ENCODE results near the gene CHAMP1. TPM values are rescaled to one million over a fixed set of nuclear protein-coding genes. Genes with fewer than 3 reads are reported as not detected.

The CHAMP1 gene, protein sequence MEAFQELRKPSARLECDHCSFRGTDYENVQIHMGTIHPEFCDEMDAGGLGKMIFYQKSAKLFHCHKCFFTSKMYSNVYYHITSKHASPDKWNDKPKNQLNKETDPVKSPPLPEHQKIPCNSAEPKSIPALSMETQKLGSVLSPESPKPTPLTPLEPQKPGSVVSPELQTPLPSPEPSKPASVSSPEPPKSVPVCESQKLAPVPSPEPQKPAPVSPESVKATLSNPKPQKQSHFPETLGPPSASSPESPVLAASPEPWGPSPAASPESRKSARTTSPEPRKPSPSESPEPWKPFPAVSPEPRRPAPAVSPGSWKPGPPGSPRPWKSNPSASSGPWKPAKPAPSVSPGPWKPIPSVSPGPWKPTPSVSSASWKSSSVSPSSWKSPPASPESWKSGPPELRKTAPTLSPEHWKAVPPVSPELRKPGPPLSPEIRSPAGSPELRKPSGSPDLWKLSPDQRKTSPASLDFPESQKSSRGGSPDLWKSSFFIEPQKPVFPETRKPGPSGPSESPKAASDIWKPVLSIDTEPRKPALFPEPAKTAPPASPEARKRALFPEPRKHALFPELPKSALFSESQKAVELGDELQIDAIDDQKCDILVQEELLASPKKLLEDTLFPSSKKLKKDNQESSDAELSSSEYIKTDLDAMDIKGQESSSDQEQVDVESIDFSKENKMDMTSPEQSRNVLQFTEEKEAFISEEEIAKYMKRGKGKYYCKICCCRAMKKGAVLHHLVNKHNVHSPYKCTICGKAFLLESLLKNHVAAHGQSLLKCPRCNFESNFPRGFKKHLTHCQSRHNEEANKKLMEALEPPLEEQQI
- total RNA-seq = 8.1 and 9.4 TPM in 2 replicates

- peak; percentile 95 to 96 for DNase-seq (ENCODE audit: low read depth in 2 of 2)
Measured at GRCh38 chr13:114314074-114314912, at the start of gene CHAMP1. TSS of gene CHAMP1 (plus strand) at chr13:114314503. CDS start at chr13:114323843, 9,340 bp downstream.

- no peak for DNase-seq (ENCODE audit: low read depth in 2 of 2)
Measured at GRCh38 chr13:114264886-114265611, 49.3 kb upstream of the CHAMP1 start.

DNA sequence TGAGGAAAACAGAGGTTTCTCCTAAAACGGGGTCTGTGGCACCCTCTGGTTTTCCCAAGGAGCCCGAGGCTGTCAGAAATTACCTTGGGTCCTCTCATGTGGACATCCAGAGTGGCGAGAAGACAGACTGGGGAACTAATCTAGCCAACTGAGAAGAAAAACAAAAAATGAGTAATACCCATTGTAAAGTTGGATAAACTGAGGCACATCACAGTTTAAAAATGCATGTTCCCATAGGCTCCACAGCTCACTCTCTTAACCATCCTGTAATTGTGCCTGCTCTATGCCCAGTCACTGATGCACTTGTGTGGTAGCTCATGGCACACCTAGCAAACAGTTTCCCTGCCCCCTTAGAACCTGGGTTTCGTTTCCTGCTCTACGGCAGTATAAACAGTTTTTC is 48.1 kb upstream of the CHAMP1 start:
- DNase-seq (ENCODE audit: low read depth in 2 of 2) = no peak

DNA sequence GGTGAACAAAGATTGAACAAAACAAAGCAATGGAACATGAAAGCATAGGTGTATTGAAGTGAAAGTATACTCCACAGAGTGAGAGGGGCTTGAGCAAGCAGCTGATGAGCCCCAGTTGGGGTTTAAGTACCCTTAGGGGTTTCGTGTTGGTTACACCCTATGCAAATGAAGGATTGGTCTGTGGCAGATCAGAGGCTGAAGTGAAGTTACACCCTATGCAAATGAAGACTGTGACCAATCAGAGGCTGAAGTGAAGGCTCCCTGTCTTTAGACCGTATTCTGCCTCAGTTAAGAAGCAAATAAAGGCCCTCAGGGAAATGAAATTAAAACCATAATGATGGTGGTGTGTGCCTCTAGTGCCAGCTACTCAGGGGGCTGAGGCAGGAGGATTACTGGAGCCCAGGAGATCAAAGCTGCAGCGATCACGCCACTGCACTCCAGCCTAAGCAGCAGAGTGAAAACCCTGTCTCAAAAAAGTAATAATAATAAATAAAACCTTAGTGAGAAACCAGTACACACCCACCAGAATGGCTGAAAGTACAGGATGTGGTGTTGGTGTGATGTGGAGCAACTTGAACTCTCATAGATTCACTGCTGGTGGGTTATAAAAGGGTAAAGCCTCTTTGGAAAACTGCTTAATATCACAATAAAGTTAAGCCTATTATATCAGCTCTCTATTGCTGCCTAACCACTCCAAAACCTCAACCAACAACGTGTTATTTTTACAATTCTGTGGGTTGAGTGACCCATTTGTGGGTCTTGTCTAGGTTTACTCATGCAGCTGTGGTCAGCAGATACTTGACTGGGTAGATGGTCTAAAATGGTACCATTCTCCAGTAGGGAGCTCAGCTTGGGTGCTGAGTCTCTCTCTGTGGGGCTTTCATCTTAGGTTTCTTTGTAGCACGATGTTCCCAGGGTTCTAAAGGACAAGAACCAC is 45.7 kb upstream of the CHAMP1 start:
- no peak for DNase-seq (ENCODE audit: low read depth in 2 of 2)

DNA sequence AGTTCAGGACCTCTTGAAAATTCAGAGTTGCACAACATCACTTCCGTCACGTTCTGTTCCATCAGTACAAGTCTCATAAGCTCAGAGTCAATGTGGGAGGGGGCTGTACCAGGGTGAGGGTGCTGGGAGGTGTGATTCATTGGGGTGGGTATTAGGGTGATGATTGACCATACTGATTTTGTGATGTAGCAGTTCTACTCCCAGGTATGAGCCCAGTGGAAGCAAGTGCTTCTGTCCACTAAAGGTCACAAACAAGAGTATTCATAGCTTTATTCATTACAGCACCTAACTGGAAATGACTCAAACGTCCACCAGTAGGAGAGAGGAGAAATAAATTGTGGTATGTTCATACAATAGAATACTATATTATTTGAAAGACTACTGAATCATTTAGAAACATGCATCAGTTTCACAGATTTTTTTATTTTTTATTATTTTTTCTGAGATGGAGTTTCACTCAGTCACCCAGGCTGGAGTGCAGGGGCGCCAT is 45.0 kb upstream of the CHAMP1 start:
- DNase-seq (ENCODE audit: low read depth in 2 of 2) = no peak

DNA sequence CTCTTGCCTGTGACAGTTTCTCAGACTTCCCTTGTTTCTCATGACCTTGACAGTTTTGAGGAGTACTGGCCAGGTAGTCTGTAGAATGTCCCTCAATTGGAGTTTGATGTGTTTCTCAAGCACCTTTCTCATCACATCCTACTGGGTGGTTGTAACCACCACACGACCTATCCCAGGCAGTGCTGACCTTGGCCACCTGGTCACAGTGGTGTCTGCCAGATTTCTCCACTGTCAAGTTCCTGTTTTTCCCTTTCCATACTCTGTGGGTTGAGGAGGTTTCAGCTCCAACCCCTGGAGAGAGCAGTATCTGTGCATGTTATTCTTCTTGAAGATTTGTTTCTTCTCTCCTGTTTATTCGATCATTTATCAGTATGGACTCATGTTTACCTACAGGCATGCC is 41.3 kb upstream of the CHAMP1 start:
- peak; percentile 14 to 76 for DNase-seq (ENCODE audit: low read depth in 2 of 2)

- DNase-seq (ENCODE audit: low read depth in 2 of 2) = peak in 1 of 2 donors; percentile 48
Measured at GRCh38 chr13:114275304-114275703, 39.0 kb upstream of the CHAMP1 start.

DNA sequence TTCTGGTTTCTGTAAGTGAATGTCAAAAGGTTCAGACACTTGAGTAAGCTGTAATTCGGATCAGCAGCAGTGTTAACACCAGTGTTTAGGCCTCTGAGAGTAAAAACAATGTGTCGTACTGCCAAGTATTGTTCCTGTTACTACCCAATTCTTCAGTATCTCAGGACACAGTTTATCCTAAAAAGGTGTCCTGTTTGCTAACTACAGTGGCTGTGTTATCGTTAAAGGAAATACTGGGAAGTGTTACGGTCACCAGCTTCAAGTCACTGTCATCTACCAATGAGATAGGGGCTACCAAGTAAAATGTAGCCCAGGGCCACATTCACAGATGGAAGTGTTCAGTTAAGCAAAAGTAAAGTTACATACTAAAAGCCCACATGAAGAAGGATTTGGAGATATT is 35.2 kb upstream of the CHAMP1 start:
- DNase-seq (ENCODE audit: low read depth in 2 of 2) = peak; percentile 2 to 19

DNA sequence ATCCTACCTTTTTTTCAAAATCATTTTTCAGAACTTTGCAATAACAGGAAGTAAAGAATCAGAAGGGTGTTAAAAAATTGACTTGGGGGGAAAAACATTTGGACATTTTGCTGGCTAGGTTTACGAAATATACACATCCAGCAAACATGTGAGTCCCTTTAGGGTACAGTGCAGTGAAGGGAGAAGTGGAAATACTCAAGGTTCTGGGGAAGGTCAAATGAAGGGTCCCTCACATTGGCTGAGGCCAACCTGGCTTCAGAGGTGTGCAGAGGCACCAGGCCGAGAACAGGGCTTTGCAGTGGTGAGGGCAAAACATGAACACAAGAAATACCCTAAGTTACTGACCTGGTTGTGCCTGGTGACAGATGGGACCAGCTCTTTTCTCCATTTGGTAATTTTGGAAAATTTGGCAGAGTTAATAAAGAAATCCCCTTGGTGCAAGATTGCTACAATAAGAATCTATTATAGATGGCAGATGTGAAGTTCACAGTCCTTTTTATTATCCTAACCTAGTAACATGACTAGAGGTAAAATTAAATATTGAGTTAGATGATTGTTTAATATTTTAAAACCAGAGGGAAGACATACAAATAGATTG is 34.4 kb upstream of the CHAMP1 start:
- no peak for DNase-seq (ENCODE audit: low read depth in 2 of 2)

GRCh38 chr13:114281351-114282040 is 32.8 kb upstream of the CHAMP1 start, which contains the start of gene UPF3A:
TSS of gene UPF3A (plus strand) at chr13:114281601. CDS start at chr13:114281640, 39 bp downstream.
- peak; percentile 94 to 96 for DNase-seq (ENCODE audit: low read depth in 2 of 2)

- DNase-seq (ENCODE audit: low read depth in 2 of 2) = peak; percentile 63 to 77
Measured at GRCh38 chr13:114282041-114282670, 32.1 kb upstream of the CHAMP1 start.

DNA sequence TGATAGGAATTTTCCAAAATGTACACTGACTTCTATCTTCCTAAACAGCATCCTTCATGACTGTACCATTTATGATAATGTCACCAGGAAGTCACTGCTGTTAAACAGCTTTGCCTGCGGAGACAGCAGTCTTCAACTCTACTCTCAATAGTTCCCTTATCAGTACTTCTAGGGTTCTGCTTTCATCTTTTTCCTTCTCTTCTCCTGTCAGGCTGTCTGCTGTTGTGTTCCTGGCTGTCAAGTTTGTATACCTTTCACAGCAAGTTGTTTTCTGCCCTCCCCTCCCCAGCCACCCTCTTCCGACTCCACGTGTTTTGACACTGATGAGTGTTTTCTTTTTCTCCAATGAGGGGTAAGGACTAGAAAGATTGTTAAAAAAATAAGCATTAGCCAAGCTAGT is 30.7 kb upstream of the CHAMP1 start:
- peak in 1 of 2 donors; percentile 31 for DNase-seq (ENCODE audit: low read depth in 2 of 2)

- DNase-seq (ENCODE audit: low read depth in 2 of 2) = peak in 1 of 2 donors; percentile 48
Measured at GRCh38 chr13:114284680-114285079, 29.6 kb upstream of the CHAMP1 start.

DNA sequence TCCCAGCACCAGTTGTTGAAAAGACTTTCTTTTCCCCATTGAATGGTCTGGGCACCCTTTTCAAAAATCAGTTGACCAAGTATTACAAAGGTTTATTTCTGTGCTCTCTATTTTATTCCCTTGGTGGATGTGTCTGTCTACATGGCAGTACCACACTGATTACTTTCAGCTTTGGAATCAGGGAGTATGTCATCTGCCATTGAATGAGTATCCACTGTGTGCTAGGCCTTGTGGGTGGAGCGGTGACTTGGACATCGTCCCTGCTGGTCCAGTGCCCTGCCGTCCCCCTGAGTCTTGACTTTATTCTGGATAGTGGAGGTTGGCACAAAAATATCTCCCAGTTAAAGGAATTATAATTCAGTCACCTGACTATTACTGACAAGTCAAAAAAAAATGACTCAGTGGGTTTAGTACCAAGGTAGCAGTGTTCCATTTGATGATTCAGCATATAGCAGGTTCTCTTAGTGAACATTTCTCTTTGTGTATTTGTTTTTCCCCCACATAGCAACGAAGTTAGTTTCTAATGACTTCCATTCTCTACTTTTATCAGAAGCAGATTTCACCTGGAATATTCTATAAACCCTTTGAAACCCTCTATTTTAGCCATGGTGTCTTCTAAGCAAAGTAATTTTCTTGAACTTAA is 29.0 kb upstream of the CHAMP1 start:
- DNase-seq (ENCODE audit: low read depth in 2 of 2) = peak in 1 of 2 donors; percentile 21

DNA sequence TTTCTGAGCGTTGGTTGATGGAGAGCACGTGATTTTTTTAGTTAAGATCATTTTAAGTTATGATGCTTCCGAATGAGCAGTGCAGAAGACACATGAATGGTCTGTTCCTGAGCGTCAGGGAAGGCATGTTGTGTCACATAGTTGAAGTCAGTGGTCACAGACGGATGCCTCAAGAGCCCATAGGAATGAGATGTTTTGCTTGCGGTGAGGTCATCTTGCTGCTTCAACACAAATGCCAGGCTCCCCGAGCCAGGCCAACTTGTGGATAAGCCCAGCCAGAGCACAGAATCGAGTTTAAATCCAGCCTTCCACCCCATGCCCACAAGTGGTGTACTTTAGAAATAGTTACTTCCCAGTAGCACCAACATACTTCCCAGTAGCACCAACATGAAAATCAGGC is 27.5 kb upstream of the CHAMP1 start:
- DNase-seq (ENCODE audit: low read depth in 2 of 2) = no peak

DNA sequence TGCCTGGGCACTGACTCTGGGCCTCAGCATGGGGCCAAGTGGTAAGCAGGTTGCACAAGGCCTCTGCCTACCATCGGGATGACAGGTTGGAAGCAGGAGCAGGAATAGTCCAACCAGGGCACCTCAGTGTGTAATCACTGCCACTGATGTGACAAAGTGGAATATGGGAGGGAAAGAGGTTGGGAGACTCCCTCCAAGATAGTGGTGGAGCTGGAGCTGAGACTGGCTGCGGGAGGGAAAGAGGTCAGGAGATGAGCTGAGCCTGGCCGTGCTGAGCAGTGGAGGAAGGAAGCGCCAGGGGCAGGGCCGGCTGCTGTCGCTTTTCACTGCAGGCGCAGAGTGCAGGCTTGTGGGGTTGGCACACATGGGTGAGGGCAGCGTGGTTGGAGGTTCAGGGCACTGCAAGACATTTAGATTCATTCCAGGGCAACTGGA is 26.1 kb upstream of the CHAMP1 start:
- DNase-seq (ENCODE audit: low read depth in 2 of 2) = no peak

DNA sequence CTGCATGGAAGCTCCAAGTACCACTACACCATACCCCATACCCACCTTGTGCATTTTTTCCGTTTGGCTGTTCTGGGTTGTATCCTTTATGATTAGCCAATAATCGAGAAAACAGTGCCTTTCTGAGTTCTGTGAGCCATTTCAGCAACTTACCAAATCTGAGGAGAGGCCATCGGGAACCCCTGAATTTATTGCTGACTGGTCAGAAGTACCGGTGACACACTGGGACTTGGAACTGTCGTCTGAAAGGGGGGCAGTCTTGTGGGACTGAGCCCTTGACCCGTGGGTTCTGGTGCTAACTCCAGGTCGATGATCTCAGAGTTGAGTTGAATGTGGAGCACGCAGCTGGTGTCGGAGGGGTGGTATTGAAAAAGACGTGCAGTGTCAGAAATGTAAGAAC is 17.9 kb upstream of the CHAMP1 start:
- DNase-seq (ENCODE audit: low read depth in 2 of 2) = no peak

Measured in lung microvascular endothelial cell (primary cell).